Neural progenitor cell (in vitro differentiated cells): ENCODE data around the gene BEND7. TPM values are rescaled to one million over a fixed set of nuclear protein-coding genes. Genes with fewer than 3 reads are reported as not detected.
A peak's percentile ranks its signal among the peaks of the same experiment; 100 is the strongest.
"Not testable (repeated sequence)": the region's sequence is repeated elsewhere in the genome, so short reads cannot be mapped to it uniquely, and the experiment has no call there.

Experiments
- DNase-seq: peaks from one replicate; pipeline ENCODE4 v3.0.0-alpha.2; 2016; ENCODE audit warnings: low spot score
- H2AFZ ChIP-seq: fragments of 200-600 bp; sonication (generic); replicated peaks from 2 replicates; pipeline ENCODE4 v1.6.1; 2016; ENCODE audit warnings: antibody characterized with exemption
- H3F3A ChIP-seq: fragments of 200-600 bp; sonication (generic); 2 replicates; pipeline ENCODE4 v1.6.1; 2016; ENCODE audit warnings: antibody characterized with exemption, low read depth
- H3K27ac ChIP-seq: fragments of 200-600 bp; sonication (generic); 2 replicates; pipeline ENCODE4 v1.5.1; 2016; ENCODE audit warnings: mild to moderate bottlenecking
- H3K27me3 ChIP-seq: fragments of 200-600 bp; sonication (generic); 2 replicates; pipeline ENCODE4 v1.6.1; 2016; ENCODE audit warnings: mild to moderate bottlenecking, moderate library complexity
- H3K36me3 ChIP-seq: fragments of 200-600 bp; sonication (generic); 2 replicates; pipeline ENCODE4 v1.5.1; 2016
- H3K4me1 ChIP-seq: fragments of 200-600 bp; sonication (generic); 2 replicates; pipeline ENCODE4 v1.6.1; 2016; ENCODE audit warnings: mixed run types
- H3K4me2 ChIP-seq: fragments of 200-600 bp; sonication (generic); 2 replicates; pipeline ENCODE4 v1.6.1; 2016
- H3K4me3 ChIP-seq: fragments of 200-600 bp; sonication (generic); 2 replicates; pipeline ENCODE4 v1.5.1; 2016
- H3K79me2 ChIP-seq: fragments of 200-600 bp; sonication (generic); 2 replicates; pipeline ENCODE4 v1.6.1; 2016; ENCODE audit warnings: low read depth
- H3K9ac ChIP-seq: fragments of 200-600 bp; sonication (generic); 2 replicates; pipeline ENCODE4 v1.6.1; 2016
- H3K9me3 ChIP-seq: fragments of 200-600 bp; sonication (generic); 2 replicates; pipeline ENCODE4 v1.5.1; 2016; ENCODE audit warnings: low read depth
- H4K20me1 ChIP-seq: fragments of 200-600 bp; sonication (generic); 2 replicates; pipeline ENCODE4 v1.6.1; 2016; ENCODE audit warnings: low read depth
- H3K27ac Mint-ChIP-seq: 3 replicates; pipeline ENCODE4 v1.8.0; 2021; ENCODE audit warnings: mixed read lengths
- H3K27me3 Mint-ChIP-seq: 2 replicates; pipeline ENCODE4 v1.8.0; 2022; ENCODE audit warnings: low read depth, mild to moderate bottlenecking, inconsistent platforms, moderate library complexity, mixed read lengths; ENCODE audit not compliant: insufficient read depth
- H3K36me3 Mint-ChIP-seq: 3 replicates; pipeline ENCODE4 v1.8.0; 2021; ENCODE audit warnings: mixed read lengths
- H3K4me1 Mint-ChIP-seq: 3 replicates; pipeline ENCODE4 v1.8.0; 2021; ENCODE audit warnings: mixed read lengths
- H3K4me3 Mint-ChIP-seq: 3 replicates; pipeline ENCODE4 v1.8.0; 2021; ENCODE audit warnings: mild to moderate bottlenecking, moderate library complexity, mixed read lengths
- H3K9me3 Mint-ChIP-seq: 3 replicates; pipeline ENCODE4 v1.8.0; 2020; ENCODE audit warnings: mixed read lengths
- EZH2 ChIP-seq: fragments of 200-600 bp; sonication (generic); IDR thresholded peaks from 2 replicates; pipeline ENCODE4 v1.6.1; 2017; ENCODE audit warnings: antibody characterized with exemption, mild to moderate bottlenecking, moderate library complexity
- EZH2phosphoT487 ChIP-seq: fragments of 200-600 bp; sonication (generic); IDR thresholded peaks from 2 replicates; pipeline ENCODE4 v1.6.1; 2017; ENCODE audit warnings: antibody characterized with exemption
- total RNA-seq: library from RNA; depleted of rRNA; stranded (reverse); fragments of >200 nt; gene quantifications from 2 replicates; pipeline ENCODE4 v1.2.3, GENCODE V29; 2015; ENCODE audit warnings: low replicate concordance
- TF ChIP-seq, protein P1 (sequence below): fragments of 200-600 bp; sonication (generic); IDR thresholded peaks from 2 replicates; pipeline ENCODE4 v1.5.1; 2017; ENCODE audit warnings: antibody characterized with exemption, mild to moderate bottlenecking

BEND7 gene
- total RNA-seq, 1 donor from 2014 or later = 7.5 TPM

- peak; percentile 50 for DNase-seq
- H3F3A ChIP-seq = peaks cover 8% of the 10 kb centered on the region
- Mint-ChIP-seq H3K27me3 (peaks cover 7% of the 10 kb centered on the region), H3K9me3 (no peaks in the 10 kb centered on the region), H3K4me1 (peaks cover 21% of the 10 kb centered on the region), H3K36me3 (no peaks in the 10 kb centered on the region), H3K4me3 (peak overlapping the region; percentile 76), H3K27ac (peak overlapping the region; percentile 46)
- no peak overlapping the region for H3K9ac ChIP-seq
- peaks cover 6% of the 10 kb centered on the region for H3K4me1 ChIP-seq
- H3K27ac ChIP-seq = no peak overlapping the region
- no peaks in the 10 kb centered on the region for H3K9me3 ChIP-seq
- H2AFZ ChIP-seq = peak overlapping the region; percentile 89
- no peaks in the 10 kb centered on the region for H4K20me1 ChIP-seq
- peaks cover 43% of the 10 kb centered on the region for H3K27me3 ChIP-seq
- H3K36me3 ChIP-seq = no peaks in the 10 kb centered on the region
- peak overlapping the region; percentile 55 for H3K4me3 ChIP-seq
- peak overlapping the region; percentile 90 for H3K4me2 ChIP-seq
- TF ChIP-seq EZH2phosphoT487 (no peak), EZH2 (peak; percentile 46)
- TF ChIP-seq, protein P1, sequence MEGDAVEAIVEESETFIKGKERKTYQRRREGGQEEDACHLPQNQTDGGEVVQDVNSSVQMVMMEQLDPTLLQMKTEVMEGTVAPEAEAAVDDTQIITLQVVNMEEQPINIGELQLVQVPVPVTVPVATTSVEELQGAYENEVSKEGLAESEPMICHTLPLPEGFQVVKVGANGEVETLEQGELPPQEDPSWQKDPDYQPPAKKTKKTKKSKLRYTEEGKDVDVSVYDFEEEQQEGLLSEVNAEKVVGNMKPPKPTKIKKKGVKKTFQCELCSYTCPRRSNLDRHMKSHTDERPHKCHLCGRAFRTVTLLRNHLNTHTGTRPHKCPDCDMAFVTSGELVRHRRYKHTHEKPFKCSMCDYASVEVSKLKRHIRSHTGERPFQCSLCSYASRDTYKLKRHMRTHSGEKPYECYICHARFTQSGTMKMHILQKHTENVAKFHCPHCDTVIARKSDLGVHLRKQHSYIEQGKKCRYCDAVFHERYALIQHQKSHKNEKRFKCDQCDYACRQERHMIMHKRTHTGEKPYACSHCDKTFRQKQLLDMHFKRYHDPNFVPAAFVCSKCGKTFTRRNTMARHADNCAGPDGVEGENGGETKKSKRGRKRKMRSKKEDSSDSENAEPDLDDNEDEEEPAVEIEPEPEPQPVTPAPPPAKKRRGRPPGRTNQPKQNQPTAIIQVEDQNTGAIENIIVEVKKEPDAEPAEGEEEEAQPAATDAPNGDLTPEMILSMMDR = no peak
- no peaks in the 10 kb centered on the region for H3K79me2 ChIP-seq
Measured at GRCh38 chr10:13439313-13440184, 89.3 kb downstream of the BEND7 start.

GRCh38 chr10:13437026-13437555 lies 91.7 kb downstream of the BEND7 start:
- Mint-ChIP-seq H3K4me1 (peaks cover 21% of the 10 kb centered on the region), H3K9me3 (no peaks in the 10 kb centered on the region), H3K4me3 (no peak overlapping the region), H3K27me3 (peaks cover 7% of the 10 kb centered on the region), H3K36me3 (no peaks in the 10 kb centered on the region), H3K27ac (peak overlapping the region; percentile 2)
- H4K20me1 ChIP-seq = no peaks in the 10 kb centered on the region
- no peaks in the 10 kb centered on the region for H3K9me3 ChIP-seq
- no peak overlapping the region for H3K27ac ChIP-seq
- H3K4me2 ChIP-seq = no peak overlapping the region
- H3K9ac ChIP-seq = no peak overlapping the region
- H3K4me3 ChIP-seq = no peak overlapping the region
- peaks cover 8% of the 10 kb centered on the region for H3F3A ChIP-seq
- no peak overlapping the region for H2AFZ ChIP-seq
- no peaks in the 10 kb centered on the region for H3K36me3 ChIP-seq
- peaks cover 43% of the 10 kb centered on the region for H3K27me3 ChIP-seq
- no peaks in the 10 kb centered on the region for H3K79me2 ChIP-seq
- DNase-seq = no peak
- TF ChIP-seq EZH2 = no peak
- TF ChIP-seq, protein P1 = no peak
- H3K4me1 ChIP-seq = peaks cover 6% of the 10 kb centered on the region

- not testable (repeated sequence) for H3K4me3 ChIP-seq, H3K4me3 Mint-ChIP-seq, H4K20me1 ChIP-seq, H3K9me3 Mint-ChIP-seq, DNase-seq, H3K4me1 ChIP-seq, H3F3A ChIP-seq, H3K9me3 ChIP-seq, H3K9ac ChIP-seq, H3K27me3 ChIP-seq, H3K27me3 Mint-ChIP-seq, H3K27ac ChIP-seq, H3K4me2 ChIP-seq, H3K27ac Mint-ChIP-seq, H3K36me3 ChIP-seq, H3K36me3 Mint-ChIP-seq, H3K79me2 ChIP-seq, H3K4me1 Mint-ChIP-seq, H2AFZ ChIP-seq
Measured at GRCh38 chr10:13427943-13428342, 100.9 kb downstream of the BEND7 start.

DNA sequence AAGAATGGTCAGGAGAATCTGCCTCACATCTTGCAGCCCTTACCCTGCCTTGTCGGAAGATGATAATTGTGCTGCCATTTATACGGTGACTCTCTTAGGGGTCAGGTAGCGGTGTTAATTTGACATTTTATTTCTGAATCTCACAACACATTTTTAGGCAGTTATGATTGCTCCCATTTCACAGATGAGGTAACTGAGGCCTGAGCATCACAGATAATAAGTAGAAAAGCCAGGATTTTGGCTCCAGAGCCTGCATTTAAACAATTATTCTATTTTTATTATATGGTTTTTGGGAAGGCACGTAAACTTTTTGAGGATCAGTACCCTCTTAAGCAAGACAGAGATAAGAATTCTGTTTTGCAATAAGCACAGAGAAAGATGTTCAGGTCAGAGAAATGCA lies 103.4 kb downstream of the BEND7 start:
- Mint-ChIP-seq H3K4me3 (no peak overlapping the region), H3K27me3 (peaks cover 2% of the 10 kb centered on the region), H3K27ac (no peak overlapping the region), H3K4me1 (no peaks in the 10 kb centered on the region), H3K36me3 (no peaks in the 10 kb centered on the region), H3K9me3 (no peaks in the 10 kb centered on the region)
- Histone ChIP-seq H4K20me1 (no peaks in the 10 kb centered on the region), H3K27me3 (no peaks in the 10 kb centered on the region), H3K79me2 (no peaks in the 10 kb centered on the region), H3K4me2 (no peak overlapping the region), H3F3A (no peaks in the 10 kb centered on the region), H3K4me1 (no peaks in the 10 kb centered on the region), H3K36me3 (no peaks in the 10 kb centered on the region), H3K27ac (no peak overlapping the region), H3K9me3 (no peaks in the 10 kb centered on the region), H2AFZ (no peak overlapping the region), H3K4me3 (no peak overlapping the region), H3K9ac (no peak overlapping the region)
- no peak for DNase-seq
- TF ChIP-seq, protein P1 = no peak
- TF ChIP-seq EZH2 (no peak), EZH2phosphoT487 (no peak)
